Pancreas (tissue), 10 donors: Measurements from ENCODE around the gene FAAH. TPM values are rescaled to one million over a fixed set of nuclear protein-coding genes. Genes with fewer than 3 reads are reported as not detected.

Source experiments
- ATAC-seq, 4 donors: fragments of 200-7000 bp; cut with Tn5 transposase; one replicate each; pipeline versions ENCODE4 v1.8.0 to v1.9.1; 2020; ENCODE audit warnings: mild to moderate bottlenecking in 4 of 4, moderate library complexity in 4 of 4
- DNase-seq, 6 donors: peaks; one replicate each; pipeline ENCODE4 v3.0.0-alpha.2; 2020
- FAIRE-seq: peaks from 2 replicates; lab custom pipeline; 2012; peaks lifted over from hg19 to GRCh38; lab: Jason Lieb, UNC
- H3K27ac ChIP-seq, 4 donors: fragments of 200-600 bp; sonication (generic); 1 replicate in 3 of 4; 2 replicates in 1 of 4; pipeline versions ENCODE4 v1.5.0 to v1.8.0; 2020
- H3K27me3 ChIP-seq, 4 donors: fragments of 200-600 bp; one replicate each; pipeline ENCODE4 v1.8.0; 2021
- H3K36me3 ChIP-seq, 3 donors: fragments of 200-600 bp; sonication (generic) in 1 of 3; one replicate each; pipeline versions ENCODE4 v1.5.0 to v1.8.0; 2020 to 2021
- H3K4me1 ChIP-seq, 3 donors: fragments of 200-600 bp; one replicate each; pipeline ENCODE4 v1.8.0; 2021
- H3K4me3 ChIP-seq, 4 donors: fragments of 200-600 bp; sonication (generic) in 2 of 4; one replicate each; pipeline versions ENCODE4 v1.5.0 to v1.8.0; 2020 to 2021
- H3K9me3 ChIP-seq, 4 donors: fragments of 200-600 bp; one replicate each; pipeline ENCODE4 v1.8.0; 2021
- CTCF ChIP-seq, 4 donors: fragments of 200-600 bp; sonication (generic) in 3 of 4; IDR thresholded peaks; one replicate each; pipeline versions ENCODE4 v1.5.0 to v1.8.0; 2021; ENCODE audit warnings: antibody characterized with exemption in 4 of 4
- WGBS, 2 donors: extraction: QIAGEN DNeasy Blood & Tissue Kit; methylation state at CpG; one replicate each; pipeline ENCODE4 v1.1.7; 2013; 5-methylcytosine and 5-hydroxymethylcytosine counted together
- intact Hi-C, 3 donors: fragments of 100-400 bp; cut with DNase I; formaldehyde crosslinking; loops; one replicate each; pipeline versions ENCODE4 v1.11.1 to v1.14.2; 2022
- polyA plus RNA-seq, 2 donors: library from polyadenylated mRNA; stranded (reverse); fragments of 200-250 nt; gene quantifications; one replicate each; pipeline ENCODE4 v1.2.3, GENCODE V29; 2013
- total RNA-seq, 6 donors: library from RNA; stranded (reverse); fragmentation: NEBNext Ultra II Directional in 4 of 6; extraction: Animal tissue kit (Norgen Biotek cat#: 25700) in 4 of 6; gene quantifications; one replicate each; pipeline versions ENCODE4 v1.2.1 to v1.2.4, GENCODE V29; 2021 to 2023
- donor health status: healthy with polysubstance abuse.
- donor health status: DM: no; HTN: no; CAD: no; lungs with moderate emphysema.
- donor health status: DM: no; HTN: no; CAD: no.
- donor health status: control.
- donor health status: control.
- donor health status: Bipolar disorder and iron deficiency.
- donor health status: DM: yes; HTN: yes; CAD: no.
- donor health status: DM: no; HTN: no; CAD: no.
- donor health status: DM: no; HTN: no; CAD: no.
- donor health status: DM: yes; HTN: yes; CAD: no.

The FAAH gene
- total and polyA plus RNA-seq, 8 donors = 19.5 to 122 (median 27.1) TPM

- TF ChIP-seq CTCF (IDR thresholded peaks at IDR 0.05) = no peak
- peaks cover 0 to 6% (median 0%) of the 10 kb centered on the region in 3 donors for H3K36me3 ChIP-seq
- ATAC-seq = no peak
- intact Hi-C loops = no loop called here
- no peaks in the 10 kb centered on the region for H3K27me3 ChIP-seq
- no peak overlapping the region for H3K27ac ChIP-seq
- 88 to 94% methylated on average over 5 of the region's 5 CpGs for WGBS, 2 donors
- no peak overlapping the region for H3K4me3 ChIP-seq
- DNase-seq = no peak
- no peaks in the 10 kb centered on the region for H3K9me3 ChIP-seq
- H3K4me1 ChIP-seq = peaks cover 0 to 9% (median 7%) of the 10 kb centered on the region in 3 donors
- no peak for FAIRE-seq
Measured at GRCh38 chr1:46403916-46404315, 9.8 kb downstream of the FAAH start.

DNA sequence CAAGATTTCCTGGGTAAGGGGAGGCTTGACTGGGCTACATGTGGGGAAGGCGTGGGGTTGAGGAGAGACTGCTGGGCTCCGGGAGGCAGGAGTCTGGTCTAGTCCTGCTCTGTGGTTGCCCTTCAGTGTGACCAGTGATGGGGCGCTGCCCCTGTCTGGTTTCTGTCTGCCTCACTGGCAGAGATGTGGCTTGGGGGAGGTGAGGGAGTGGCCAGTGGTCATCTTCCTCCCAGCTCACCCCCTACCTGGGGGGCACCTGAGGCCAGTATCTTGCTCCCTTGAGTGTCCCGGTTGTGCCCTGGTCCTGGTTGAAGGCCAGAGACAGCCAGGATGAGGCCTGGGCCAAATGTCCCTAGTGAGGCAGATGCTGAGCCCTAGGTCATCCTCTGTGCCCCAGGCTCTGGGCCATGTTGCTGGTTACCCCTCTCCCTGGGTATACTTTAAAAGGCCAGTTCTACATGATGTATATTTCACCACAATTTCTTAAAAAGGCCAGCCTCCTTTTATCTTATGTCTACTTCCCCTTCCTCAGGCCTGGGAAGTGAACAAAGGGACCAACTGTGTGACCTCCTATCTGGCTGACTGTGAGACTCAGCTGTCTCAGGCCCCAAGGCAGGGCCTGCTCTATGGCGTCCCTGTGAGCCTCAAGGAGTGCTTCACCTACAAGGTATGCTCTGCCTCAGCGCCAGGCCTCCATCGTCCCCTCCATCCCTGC lies 10.5 kb downstream of the FAAH start:
- no peak overlapping the region for H3K27ac ChIP-seq
- peaks cover 0 to 13% (median 0%) of the 10 kb centered on the region in 3 donors for H3K36me3 ChIP-seq
- no peaks in the 10 kb centered on the region for H3K9me3 ChIP-seq
- intact Hi-C loops = no loop called here
- 90% methylated on average over 7 of the region's 7 CpGs for WGBS, 2 donors
- peaks cover 0 to 9% (median 7%) of the 10 kb centered on the region in 3 donors for H3K4me1 ChIP-seq
- no peak for DNase-seq
- no peak for FAIRE-seq
- H3K4me3 ChIP-seq = no peak overlapping the region
- ATAC-seq = no peak
- no peaks in the 10 kb centered on the region for H3K27me3 ChIP-seq
- no peak for TF ChIP-seq CTCF (IDR thresholded peaks at IDR 0.05)

GRCh38 chr1:46405197-46405555 lies 11.1 kb downstream of the FAAH start:
- no peak overlapping the region for H3K27ac ChIP-seq
- H3K36me3 ChIP-seq = peaks cover 0 to 14% (median 0%) of the 10 kb centered on the region in 3 donors
- H3K4me1 ChIP-seq = peaks cover 0 to 9% (median 7%) of the 10 kb centered on the region in 3 donors
- ATAC-seq (no peak), FAIRE-seq (no peak), DNase-seq (no peak)
- intact Hi-C loops = no loop called here
- no peaks in the 10 kb centered on the region for H3K27me3 ChIP-seq
- WGBS, 2 donors = 88 to 94% methylated on average over 12 of the region's 12 CpGs
- no peak overlapping the region for H3K4me3 ChIP-seq
- TF ChIP-seq CTCF (IDR thresholded peaks at IDR 0.05) = no peak
- H3K9me3 ChIP-seq = no peaks in the 10 kb centered on the region

DNA sequence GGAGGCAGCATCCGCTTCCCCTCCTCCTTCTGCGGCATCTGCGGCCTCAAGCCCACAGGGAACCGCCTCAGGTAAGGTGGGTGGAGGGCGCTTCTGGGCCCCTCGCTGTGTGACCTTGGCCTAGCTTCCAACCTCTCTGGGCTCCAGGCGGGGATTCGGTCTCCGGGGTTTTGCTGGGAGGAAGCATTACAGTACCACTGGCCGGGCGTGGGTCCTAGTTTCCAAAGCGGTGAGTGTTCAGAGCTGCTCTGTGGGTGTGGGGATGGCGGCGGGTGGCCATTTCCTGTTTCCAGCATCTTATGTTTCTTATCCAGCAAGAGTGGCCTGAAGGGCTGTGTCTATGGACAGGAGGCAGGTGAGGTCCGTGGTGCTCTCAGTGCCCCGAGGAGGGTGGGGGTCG lies 11.6 kb downstream of the FAAH start:
- intact Hi-C loops = no loop called here
- H3K9me3 ChIP-seq = no peaks in the 10 kb centered on the region
- peaks cover 0 to 9% (median 7%) of the 10 kb centered on the region in 3 donors for H3K4me1 ChIP-seq
- TF ChIP-seq CTCF (IDR thresholded peaks at IDR 0.05) = no peak
- 82 to 83% methylated on average over 14 to 17 of the region's 17 CpGs for WGBS, 2 donors
- FAIRE-seq = no peak
- H3K4me3 ChIP-seq = no peak overlapping the region
- H3K36me3 ChIP-seq = peaks cover 0 to 14% (median 4%) of the 10 kb centered on the region in 3 donors
- no peak for ATAC-seq
- no peaks in the 10 kb centered on the region for H3K27me3 ChIP-seq
- no peak overlapping the region for H3K27ac ChIP-seq
- no peak for DNase-seq
